HEK293 (cell line): ENCODE data around the gene SPO11.

ENCODE experiments used
- CTCF ChIA-PET: fragments of 350-600 bp; formaldehyde crosslinking; extraction: SDS; loops from one replicate; lab custom pipeline; 2021; ENCODE audit warnings: antibody characterized with exemption; lab: Yijun Ruan, JAX
- POLR2A ChIA-PET: fragments of 300-600 bp; formaldehyde crosslinking; extraction: SDS; loops from one replicate; lab custom pipeline; 2020; ENCODE audit warnings: antibody characterized with exemption, inconsistent platforms; lab: Yijun Ruan, JAX
- H3K27ac ChIP-seq: fragments of 200-500 bp; sonication (Bioruptor generic); 2 replicates; pipeline ENCODE4 v1.5.1; 2014; ENCODE audit warnings: low read depth, low read length, control low read depth, inconsistent platforms; ENCODE audit errors: extremely low read depth
- H3K36me3 ChIP-seq, 2 experiments: fragments of 200-500 bp in 1 of 2; sonication (Bioruptor generic) in 1 of 2; 1 replicate in 1 of 2; 2 replicates in 1 of 2; pipeline ENCODE4 v1.5.1; 2014 to 2017; ENCODE audit warnings: inconsistent platforms in 2 of 2, low read length in 2 of 2; ENCODE audit not compliant: control insufficient read depth in 2 of 2, insufficient read depth in 1 of 2
- H3K4me1 ChIP-seq: fragments of 200-500 bp; sonication (Bioruptor generic); 2 replicates; pipeline ENCODE4 v1.5.1; 2014; ENCODE audit warnings: mild to moderate bottlenecking, low read length, inconsistent platforms; ENCODE audit not compliant: control insufficient read depth, insufficient read depth
- H3K4me3 ChIP-seq: 2 replicates; pipeline ENCODE4 v1.5.1; 2011; ENCODE audit warnings: low read depth, mild to moderate bottlenecking, control low read depth, low read length, moderate library complexity
- H3K9me3 ChIP-seq: fragments of 200-500 bp; sonication (Bioruptor generic); 2 replicates; pipeline ENCODE4 v1.5.1; 2014; ENCODE audit warnings: low read depth, low read length, inconsistent platforms; ENCODE audit not compliant: control insufficient read depth, insufficient read depth
- AEBP2 ChIP-seq: fragments of 450-650 bp; formaldehyde crosslinking; IDR thresholded peaks from 2 replicates; pipeline ENCODE4 v1.5.1; 2016; ENCODE audit warnings: missing biosample characterization, missing genetic modification characterization, borderline replicate concordance
- EGR2 ChIP-seq: fragments of 450-650 bp; formaldehyde crosslinking; IDR thresholded peaks from 2 replicates; pipeline ENCODE4 v1.5.1; 2016; ENCODE audit warnings: low read depth, missing biosample characterization, missing genetic modification characterization
- KLF9 ChIP-seq: fragments of 450-650 bp; formaldehyde crosslinking; IDR thresholded peaks from 2 replicates; pipeline ENCODE4 v1.5.1; 2016; ENCODE audit warnings: missing biosample characterization, missing genetic modification characterization, low read depth
- SP2 ChIP-seq: fragments of 450-650 bp; formaldehyde crosslinking; IDR thresholded peaks from 2 replicates; pipeline ENCODE4 v1.5.1; 2016; ENCODE audit warnings: missing biosample characterization, missing genetic modification characterization
- SP7 ChIP-seq: fragments of 450-650 bp; formaldehyde crosslinking; IDR thresholded peaks from 2 replicates; pipeline ENCODE4 v1.5.1; 2016; ENCODE audit warnings: missing biosample characterization, missing genetic modification characterization
- TCF7L2 ChIP-seq: IDR thresholded peaks from 2 replicates; pipeline ENCODE4 v1.6.1; 2011; ENCODE audit warnings: low read depth, mild to moderate bottlenecking, inconsistent platforms, low read length, moderate library complexity, borderline replicate concordance
- ZBTB11 ChIP-seq: fragments of 450-650 bp; formaldehyde crosslinking; conservative IDR thresholded peaks from 2 replicates; pipeline ENCODE4 v1.5.1; 2016; ENCODE audit warnings: low read depth, missing biosample characterization, missing genetic modification characterization
- ZBTB7A ChIP-seq: fragments of 450-650 bp; formaldehyde crosslinking; IDR thresholded peaks from 2 replicates; pipeline ENCODE4 v1.5.1; 2016; ENCODE audit warnings: low read depth, missing biosample characterization, missing genetic modification characterization
- ZFP41 ChIP-seq: fragments of 450-650 bp; formaldehyde crosslinking; IDR thresholded peaks from 2 replicates; pipeline ENCODE4 v1.5.1; 2016; ENCODE audit warnings: missing biosample characterization, missing genetic modification characterization, borderline replicate concordance
- ZNF140 ChIP-seq: fragments of 450-650 bp; formaldehyde crosslinking; IDR thresholded peaks from 2 replicates; pipeline ENCODE4 v1.5.1; 2016; ENCODE audit warnings: missing biosample characterization, missing genetic modification characterization
- ZNF157 ChIP-seq: fragments of 450-650 bp; formaldehyde crosslinking; IDR thresholded peaks from 2 replicates; pipeline ENCODE4 v1.5.1; 2016; ENCODE audit warnings: missing biosample characterization, missing genetic modification characterization
- ZNF223 ChIP-seq: fragments of 450-650 bp; formaldehyde crosslinking; IDR thresholded peaks from 2 replicates; pipeline ENCODE4 v1.5.1; 2016; ENCODE audit warnings: missing biosample characterization, missing genetic modification characterization
- ZNF239 ChIP-seq: fragments of 450-650 bp; formaldehyde crosslinking; IDR thresholded peaks from 2 replicates; pipeline ENCODE4 v1.5.1; 2016; ENCODE audit warnings: missing biosample characterization, missing genetic modification characterization
- ZNF274 ChIP-seq, 2 experiments: fragments of 200-500 bp in 1 of 2; fragments of 450-650 bp in 1 of 2; sonication (Bioruptor generic) in 1 of 2; formaldehyde crosslinking in 1 of 2; IDR thresholded peaks; 2 replicates each; pipeline versions ENCODE4 v1.5.1 to v1.6.1; 2014 to 2016; ENCODE audit warnings: borderline replicate concordance in 1 of 2, inconsistent platforms in 1 of 2, low read length in 1 of 2, missing biosample characterization in 1 of 2, missing genetic modification characterization in 1 of 2
- ZNF280C ChIP-seq: fragments of 450-650 bp; formaldehyde crosslinking; IDR thresholded peaks from 2 replicates; pipeline ENCODE4 v1.5.1; 2016; ENCODE audit warnings: missing biosample characterization, missing genetic modification characterization
- ZNF354C ChIP-seq: fragments of 450-650 bp; formaldehyde crosslinking; IDR thresholded peaks from 2 replicates; pipeline ENCODE4 v1.5.1; 2016; ENCODE audit warnings: missing biosample characterization, missing genetic modification characterization, low read depth, borderline replicate concordance
- ZNF366 ChIP-seq: fragments of 450-650 bp; formaldehyde crosslinking; conservative IDR thresholded peaks from 2 replicates; pipeline ENCODE4 v1.5.1; 2016; ENCODE audit warnings: missing biosample characterization, missing genetic modification characterization
- ZNF398 ChIP-seq: fragments of 450-650 bp; formaldehyde crosslinking; IDR thresholded peaks from 2 replicates; pipeline ENCODE4 v1.5.1; 2017; ENCODE audit warnings: missing biosample characterization, missing genetic modification characterization
- ZNF404 ChIP-seq: fragments of 450-650 bp; formaldehyde crosslinking; IDR thresholded peaks from 2 replicates; pipeline ENCODE4 v1.5.1; 2017; ENCODE audit warnings: missing biosample characterization, missing genetic modification characterization
- ZNF510 ChIP-seq: fragments of 450-650 bp; formaldehyde crosslinking; IDR thresholded peaks from 2 replicates; pipeline ENCODE4 v1.5.1; 2018; ENCODE audit warnings: mild to moderate bottlenecking, missing genetic modification characterization, missing biosample characterization; ENCODE audit not compliant: insufficient replicate concordance
- ZNF521 ChIP-seq: fragments of 450-650 bp; formaldehyde crosslinking; IDR thresholded peaks from 2 replicates; pipeline ENCODE4 v1.5.1; 2017; ENCODE audit warnings: missing biosample characterization, mild to moderate bottlenecking, missing genetic modification characterization
- ZNF529 ChIP-seq: fragments of 450-650 bp; formaldehyde crosslinking; IDR thresholded peaks from 2 replicates; pipeline ENCODE4 v1.5.1; 2017; ENCODE audit warnings: missing genetic modification characterization, missing biosample characterization; ENCODE audit not compliant: insufficient replicate concordance
- ZNF544 ChIP-seq: fragments of 450-650 bp; formaldehyde crosslinking; IDR thresholded peaks from 2 replicates; pipeline ENCODE4 v1.5.0; 2017; ENCODE audit warnings: missing biosample characterization, missing genetic modification characterization
- ZNF548 ChIP-seq: fragments of 450-650 bp; formaldehyde crosslinking; IDR thresholded peaks from 2 replicates; pipeline ENCODE4 v1.5.1; 2016; ENCODE audit warnings: missing biosample characterization, missing genetic modification characterization
- ZNF561 ChIP-seq: fragments of 450-650 bp; IDR thresholded peaks from 2 replicates; pipeline ENCODE4 v1.5.1; 2018; ENCODE audit warnings: missing biosample characterization, missing genetic modification characterization, borderline replicate concordance
- ZNF837 ChIP-seq: fragments of 450-650 bp; formaldehyde crosslinking; IDR thresholded peaks from 2 replicates; pipeline ENCODE4 v1.5.1; 2016; ENCODE audit warnings: missing biosample characterization, missing genetic modification characterization
- ZSCAN30 ChIP-seq: fragments of 450-650 bp; IDR thresholded peaks from 2 replicates; pipeline ENCODE4 v1.5.1; 2018; ENCODE audit warnings: missing biosample characterization, mild to moderate bottlenecking, missing genetic modification characterization, moderate library complexity
- ZXDB ChIP-seq: fragments of 450-650 bp; formaldehyde crosslinking; IDR thresholded peaks from 2 replicates; pipeline ENCODE4 v1.5.1; 2016; ENCODE audit warnings: missing biosample characterization, missing genetic modification characterization

Gene SPO11

GRCh38 chr20:57377350-57377749, 47.7 kb downstream of the SPO11 start:
- Histone ChIP-seq H3K4me3 (no peak overlapping the region), H3K36me3 (peaks cover 16 to 90% of the 10 kb centered on the region in 2 experiments), H3K27ac (no peak overlapping the region), H3K9me3 (no peaks in the 10 kb centered on the region), H3K4me1 (no peaks in the 10 kb centered on the region)
- TF ChIP-seq ZNF837 (tag by site-specific recombination): no peak
- TF ChIP-seq ZNF561 (tag by site-specific recombination): no peak
- TF ChIP-seq ZNF548 (tag by site-specific recombination): no peak
- no peak for TF ChIP-seq ZBTB7A (tag by site-specific recombination)
- no peak for TF ChIP-seq ZNF510 (tag by site-specific recombination)
- TF ChIP-seq ZNF223 (tag by site-specific recombination): no peak
- TF ChIP-seq ZNF521 (tag by site-specific recombination): no peak
- no peak for TF ChIP-seq ZNF544 (tag by site-specific recombination)
- TF ChIP-seq ZSCAN30 (tag by site-specific recombination): no peak
- no peak for TF ChIP-seq EGR2
- no peak for TF ChIP-seq KLF9 (tag by site-specific recombination)
- TF ChIP-seq ZNF398 (tag by site-specific recombination): no peak
- no peak for TF ChIP-seq SP7 (tag by site-specific recombination)
- TF ChIP-seq ZNF274 (IDR thresholded peaks at IDR 0.05; ENCODE audit: low read length): no peak
- no peak for TF ChIP-seq ZNF274 (tag by site-specific recombination; IDR thresholded peaks at IDR 0.05; ENCODE audit: borderline replicate concordance)
- no peak for TF ChIP-seq ZFP41 (tag by site-specific recombination)
- POLR2A ChIA-PET: no interaction called here
- CTCF ChIA-PET: interaction anchor here (0.7 kb wide), 1 partner anchor 10 kb away, joined by 3 read pairs; no protein-coding TSS in a partner anchor

- H3K36me3 ChIP-seq: peaks cover 16 to 82% of the 10 kb centered on the region in 2 experiments
- ChIA-PET CTCF (no interaction called here), POLR2A (no interaction called here)
- no peaks in the 10 kb centered on the region for H3K9me3 ChIP-seq
- H3K4me3 ChIP-seq: no peak overlapping the region
- H3K4me1 ChIP-seq: no peaks in the 10 kb centered on the region
- H3K27ac ChIP-seq: no peak overlapping the region
- TF ChIP-seq ZBTB11 (tag by site-specific recombination) (no peak), ZNF366 (tag by site-specific recombination) (no peak), ZNF404 (no peak), ZNF529 (tag by site-specific recombination) (no peak), ZNF239 (tag by site-specific recombination) (no peak), ZNF140 (no peak), TCF7L2 (no peak), ZNF280C (tag by site-specific recombination) (no peak), ZNF157 (no peak), ZNF354C (tag by site-specific recombination) (no peak), AEBP2 (tag by site-specific recombination) (no peak), ZXDB (no peak), SP2 (tag by site-specific recombination) (no peak)
Observed at GRCh38 chr20:57378107-57378506, 48.5 kb downstream of the SPO11 start.
